ENCODE results near the gene LENG8. TPM values are rescaled to one million over a fixed set of nuclear protein-coding genes. Genes with fewer than 3 reads are reported as not detected.
"Not testable (repeated sequence)": the region's sequence is repeated elsewhere in the genome, so short reads cannot be mapped to it uniquely, and the experiment has no call there.

The LENG8 gene
- total RNA-seq, 2 donors from 2014 or later: 146 to 156 TPM

- DNase-seq (no peak), ATAC-seq (no peak)
- intact Hi-C loops (cut with DNase I, micrococcal nuclease): no loop called here
These were observed 45.1 kb downstream of the LENG8 start for GRCh38 chr19:54493967-54494585.

- ATAC-seq; intact Hi-C loops (cut with DNase I, micrococcal nuclease); DNase-seq: not testable (repeated sequence)
These were observed 46.3 kb downstream of the LENG8 start for GRCh38 chr19:54495284-54495683.

GRCh38 chr19:54497747-54498450, 48.9 kb downstream of the LENG8 start:
- intact Hi-C loops (cut with DNase I, micrococcal nuclease); DNase-seq; ATAC-seq: not testable (repeated sequence)

- intact Hi-C loops (cut with DNase I, micrococcal nuclease); ATAC-seq; DNase-seq: not testable (repeated sequence)
These were observed 49.4 kb downstream of the LENG8 start for GRCh38 chr19:54498451-54498772.

- ATAC-seq: no peak
- no peak for DNase-seq
- intact Hi-C loops (cut with DNase I, micrococcal nuclease): no loop called here
These were observed 53.6 kb downstream of the LENG8 start, which contains the start of gene LAIR2 for GRCh38 chr19:54502518-54503048. Gene LAIR2 (plus strand): TSS chr19:54502831. CDS start chr19:54502919, 88 bp downstream.

- intact Hi-C loops (cut with DNase I, micrococcal nuclease); ATAC-seq; DNase-seq: not testable (repeated sequence)
These were observed 56.5 kb downstream of the LENG8 start for GRCh38 chr19:54505542-54505941.

GRCh38 chr19:54506079-54506478, 57.1 kb downstream of the LENG8 start:
- DNase-seq: no peak
- intact Hi-C loops (cut with DNase I, micrococcal nuclease): no loop called here
- no peak for ATAC-seq

GRCh38 chr19:54507038-54507717, 58.2 kb downstream of the LENG8 start:
- ATAC-seq; DNase-seq; intact Hi-C loops (cut with DNase I, micrococcal nuclease): not testable (repeated sequence)

GRCh38 chr19:54507824-54508223, 58.8 kb downstream of the LENG8 start:
- ATAC-seq: no peak
- DNase-seq: no peak
- intact Hi-C loops (cut with DNase I, micrococcal nuclease): no loop called here

- intact Hi-C loops (cut with DNase I, micrococcal nuclease); ATAC-seq; DNase-seq: not testable (repeated sequence)
These were observed 59.5 kb downstream of the LENG8 start for GRCh38 chr19:54508487-54508886.

GRCh38 chr19:54509200-54509940, 60.4 kb downstream of the LENG8 start:
- intact Hi-C loops (cut with DNase I, micrococcal nuclease): not testable (repeated sequence)

More at GRCh38 chr19:54509200-54509940, 60.4 kb downstream of the LENG8 start:
- ATAC-seq: peak; percentile 34
- DNase-seq: not testable (repeated sequence)

Other genes with a start within 250 kb of the LENG8 start
- gene RPS9, start 248.3 kb upstream of the LENG8 start, total RNA-seq: 1,000 to 10,000 TPM in 1 of 2 donors, 100 to 1,000 TPM in 1; 962 to 1,034 TPM
- 1 to 10 TPM; 2.0 to 3.5 TPM for gene LILRB3, start 226.2 kb upstream of the LENG8 start, total RNA-seq
- gene LILRA6, start 206.4 kb upstream of the LENG8 start, total RNA-seq: 1 to 10 TPM in 1 of 2 donors, under 1 TPM in 1; 0.55 to 1.1 TPM
- 10 to 100 TPM in 1 of 2 donors, 1 to 10 TPM in 1; 4.8 to 10.9 TPM for gene LILRB5, start 191.9 kb upstream of the LENG8 start, total RNA-seq
- 1 to 10 TPM in 1 of 2 donors, under 1 TPM in 1; 0.98 to 3.2 TPM for gene LILRB2, start 168.1 kb upstream of the LENG8 start, total RNA-seq
- 1 to 10 TPM in 1 of 2 donors, under 1 TPM in 1; 0.82 to 2.2 TPM for gene LILRA5, start 136.0 kb upstream of the LENG8 start, total RNA-seq
- gene LILRA4, start 110.0 kb upstream of the LENG8 start, total RNA-seq: not detected
- gene LAIR1, start 84.3 kb upstream of the LENG8 start, total RNA-seq: 10 to 100 TPM in 1 of 2 donors, 1 to 10 TPM in 1; 3.8 to 13.2 TPM
- 1 to 10 TPM in 1 of 2 donors, not detected in 1; 1.1 TPM for gene TTYH1, start 33.7 kb upstream of the LENG8 start, total RNA-seq
- gene LENG9, start 14.6 kb downstream of the LENG8 start, total RNA-seq: 10 to 100 TPM; 16.7 to 17.1 TPM
- 100 to 1,000 TPM; 501 to 569 TPM for gene CDC42EP5, start 24.1 kb downstream of the LENG8 start, total RNA-seq
- not detected for gene LAIR2, start 53.6 kb downstream of the LENG8 start, total RNA-seq
- gene LILRA2, start 124.6 kb downstream of the LENG8 start, total RNA-seq: 1 to 10 TPM in 1 of 2 donors, under 1 TPM in 1; 0.55 to 1.1 TPM
- under 1 TPM in 1 of 2 donors, not detected in 1; 0.61 TPM for gene LILRA1, start 144.4 kb downstream of the LENG8 start, total RNA-seq
- gene LILRB1, start 181.3 kb downstream of the LENG8 start, total RNA-seq: 1 to 10 TPM; 2.5 to 4.1 TPM
- gene LILRB4, start 213.8 kb downstream of the LENG8 start, total RNA-seq: 1 to 10 TPM; 2.1 to 5.0 TPM